Measurements from ENCODE around the gene HIRA.

GRCh38 chr22:19354201-19354600, 77.3 kb downstream of the HIRA start:
- TF ChIP-seq CTCF (IDR thresholded peaks at IDR 0.05; ENCODE audit: low read depth, low read length) = no peak
- TF ChIP-seq EZH2phosphoT487 (IDR thresholded peaks at IDR 0.05; ENCODE audit: low read depth) = no peak
